H1 (cell line): ENCODE measurements around the gene CIPC. TPM values are rescaled to one million over a fixed set of nuclear protein-coding genes. Genes with fewer than 3 reads are reported as not detected.

Source experiments
- CTCF ChIA-PET: fragments of 300-600 bp; sonication (Branson Sonifier 250); formaldehyde crosslinking; loops from one replicate; lab custom pipeline; 2021; ENCODE audit not compliant: partially characterized antibody; lab: Charles Lee
- POLR2A ChIA-PET: fragments of 300-600 bp; sonication (Branson Sonifier 250); formaldehyde crosslinking; loops from one replicate; lab custom pipeline; 2021; ENCODE audit warnings: inconsistent platforms; ENCODE audit not compliant: partially characterized antibody; lab: Charles Lee
- DNase-seq, 2 experiments: peaks; one replicate each; pipeline versions ENCODE4 v3.0.0 to v3.0.0-alpha.2; 2010 to 2022; ENCODE audit warnings: low spot score in 2 of 2, low read depth in 1 of 2, mixed read lengths in 1 of 2
- FAIRE-seq: peaks from 2 replicates; lab custom pipeline; 2011; peaks lifted over from hg19 to GRCh38; lab: Jason Lieb, UNC
- H2AFZ ChIP-seq: 2 replicates; pipeline ENCODE4 v1.8.1; 2012; ENCODE audit warnings: low read length, inconsistent platforms
- H2AK5ac ChIP-seq: 2 replicates; pipeline ENCODE4 v1.6.1; 2013; ENCODE audit warnings: low read depth, low read length
- H2BK120ac ChIP-seq: replicated peaks from 2 replicates; pipeline ENCODE3; 2013; ENCODE audit warnings: low read depth, low read length, inconsistent platforms
- H2BK12ac ChIP-seq: 2 replicates; pipeline ENCODE4 v1.6.1; 2013; ENCODE audit warnings: low read depth, low read length
- H2BK15ac ChIP-seq: 2 replicates; pipeline ENCODE4 v1.6.1; 2013; ENCODE audit warnings: low read length
- H2BK20ac ChIP-seq: 2 replicates; pipeline ENCODE4 v1.6.1; 2013; ENCODE audit warnings: low read length
- H2BK5ac ChIP-seq: 2 replicates; pipeline ENCODE4 v1.6.1; 2013; ENCODE audit warnings: low read depth, low read length
- H3K14ac ChIP-seq: 2 replicates; pipeline ENCODE4 v1.6.1; 2013; ENCODE audit warnings: inconsistent platforms; ENCODE audit not compliant: insufficient read length
- H3K18ac ChIP-seq: 2 replicates; pipeline ENCODE4 v1.6.1; 2013; ENCODE audit warnings: low read length; ENCODE audit errors: extremely low read depth
- H3K23ac ChIP-seq: 2 replicates; pipeline ENCODE4 v1.6.1; 2013; ENCODE audit warnings: inconsistent platforms; ENCODE audit not compliant: insufficient read length
- H3K23me2 ChIP-seq: 2 replicates; pipeline ENCODE4 v1.6.1; 2013; ENCODE audit warnings: low read depth, low read length
- H3K27ac ChIP-seq: 2 replicates; pipeline ENCODE4 v1.6.1; 2011; ENCODE audit warnings: low read depth, low read length, inconsistent platforms
- H3K27me3 ChIP-seq, 4 experiments: replicated peaks in 1 of 4; 1 replicate in 1 of 4; 2 replicates in 3 of 4; pipeline versions ENCODE4 v1.6.1 to v1.8.1; 2011 to 2013; ENCODE audit warnings: low read length in 3 of 4, mild to moderate bottlenecking in 3 of 4, inconsistent platforms in 2 of 4, mixed read lengths in 2 of 4, moderate library complexity in 1 of 4; ENCODE audit not compliant: control insufficient read depth in 3 of 4, insufficient read depth in 3 of 4; ENCODE audit errors: extremely low read depth in 1 of 4
- H3K36me3 ChIP-seq, 4 experiments: 2 replicates each; pipeline versions ENCODE4 v1.6.1 to v1.8.1; 2011 to 2013; ENCODE audit warnings: mild to moderate bottlenecking in 4 of 4, low read length in 3 of 4, moderate library complexity in 2 of 4, control low read depth in 1 of 4, inconsistent platforms in 1 of 4; ENCODE audit not compliant: insufficient read depth in 4 of 4, control insufficient read depth in 2 of 4
- H3K4ac ChIP-seq: replicated peaks from 2 replicates; pipeline ENCODE3; 2013; ENCODE audit warnings: low read length, low read depth, mixed read lengths, inconsistent platforms; ENCODE audit not compliant: insufficient read length
- H3K4me1 ChIP-seq, 4 experiments: replicated peaks in 1 of 4; 1 replicate in 1 of 4; 2 replicates in 3 of 4; pipeline versions ENCODE4 v1.6.1 to v1.8.1; 2011 to 2013; ENCODE audit warnings: low read length in 3 of 4, inconsistent platforms in 2 of 4, mixed read lengths in 1 of 4; ENCODE audit not compliant: insufficient read depth in 4 of 4, control insufficient read depth in 3 of 4
- H3K4me2 ChIP-seq, 2 experiments: 2 replicates each; pipeline versions ENCODE4 v1.6.1 to v1.8.1; 2011 to 2013; ENCODE audit warnings: low read depth in 2 of 2, low read length in 2 of 2, control low read depth in 1 of 2, inconsistent platforms in 1 of 2, mild to moderate bottlenecking in 1 of 2; ENCODE audit not compliant: insufficient read depth in 1 of 2
- H3K4me3 ChIP-seq, 4 experiments: fragments of 200-600, 300-600 bp in 1 of 4; sonication (generic), shearing (Covaris generic), sonication (Bioruptor Twin) in 1 of 4; 2 replicates each; pipeline versions ENCODE4 v1.5.1 to v1.8.1; 2011 to 2016; ENCODE audit warnings: low read length in 4 of 4, low read depth in 3 of 4, control low read depth in 2 of 4, inconsistent platforms in 2 of 4, mild to moderate bottlenecking in 2 of 4, mixed read lengths in 1 of 4, moderate library complexity in 1 of 4; ENCODE audit not compliant: insufficient read depth in 2 of 4; ENCODE audit errors: extremely low read depth in 1 of 4
- H3K56ac ChIP-seq: replicated peaks from 2 replicates; pipeline ENCODE3; 2013; ENCODE audit warnings: low read depth, mild to moderate bottlenecking, mixed read lengths, low read length, inconsistent platforms; ENCODE audit not compliant: insufficient read length
- H3K79me1 ChIP-seq: 2 replicates; pipeline ENCODE4 v1.6.1; 2013; ENCODE audit warnings: low read depth, low read length, control low read depth
- H3K79me2 ChIP-seq, 2 experiments: 2 replicates each; pipeline versions ENCODE4 v1.6.1 to v1.8.1; 2012 to 2013; ENCODE audit warnings: low read length in 2 of 2, mild to moderate bottlenecking in 2 of 2, inconsistent platforms in 1 of 2; ENCODE audit not compliant: insufficient read depth in 2 of 2, control insufficient read depth in 1 of 2
- H3K9ac ChIP-seq, 4 experiments: replicated peaks in 1 of 4; 1 replicate in 1 of 4; 2 replicates in 3 of 4; pipeline versions ENCODE4 v1.6.1 to v1.8.1; 2011 to 2013; ENCODE audit warnings: low read depth in 3 of 4, low read length in 3 of 4, control low read depth in 2 of 4, mild to moderate bottlenecking in 2 of 4, moderate library complexity in 2 of 4, inconsistent platforms in 1 of 4; ENCODE audit errors: extremely low read depth in 1 of 4
- H3K9me3 ChIP-seq, 2 experiments: 2 replicates each; pipeline versions ENCODE4 v1.6.1 to v1.8.1; 2012 to 2013; ENCODE audit warnings: mild to moderate bottlenecking in 2 of 2, moderate library complexity in 2 of 2, control low read depth in 1 of 2, inconsistent platforms in 1 of 2, low read depth in 1 of 2, low read length in 1 of 2, mixed read lengths in 1 of 2; ENCODE audit not compliant: insufficient read depth in 2 of 2
- H4K20me1 ChIP-seq, 2 experiments: replicated peaks in 1 of 2; 2 replicates each; pipeline versions ENCODE3 to v1.8.1; 2011 to 2013; ENCODE audit warnings: inconsistent platforms in 2 of 2, low read length in 2 of 2, mild to moderate bottlenecking in 1 of 2; ENCODE audit not compliant: insufficient read depth in 2 of 2, control insufficient read depth in 1 of 2
- H4K5ac ChIP-seq: 2 replicates; pipeline ENCODE4 v1.6.1; 2013; ENCODE audit warnings: low read length, low read depth, mixed read lengths, inconsistent platforms; ENCODE audit not compliant: insufficient read length
- H4K8ac ChIP-seq: 2 replicates; pipeline ENCODE4 v1.8.0; 2013; ENCODE audit warnings: mild to moderate bottlenecking, moderate library complexity, low read length, inconsistent platforms; ENCODE audit not compliant: insufficient read depth; ENCODE audit errors: extremely low read depth
- H4K91ac ChIP-seq: replicated peaks from 2 replicates; pipeline ENCODE3; 2013; ENCODE audit warnings: low read length, mixed read lengths, inconsistent platforms; ENCODE audit not compliant: insufficient read length
- ASH2L ChIP-seq: fragments of 200-600, 300-600 bp; sonication (generic); IDR thresholded peaks from one replicate; pipeline ENCODE4 v1.7.1; 2017; ENCODE audit warnings: low read length
- ATF2 ChIP-seq: IDR thresholded peaks from 2 replicates; pipeline ENCODE4 v1.6.1; 2012; ENCODE audit warnings: low read length, inconsistent platforms
- CTBP2 ChIP-seq: IDR thresholded peaks from 2 replicates; pipeline ENCODE4 v1.7.0; 2011; ENCODE audit warnings: borderline replicate concordance, mild to moderate bottlenecking, moderate library complexity, mixed read lengths, low read length; ENCODE audit not compliant: insufficient read depth, insufficient read length
- CTCF ChIP-seq, 3 experiments: IDR thresholded peaks; 1 replicate in 2 of 3; 2 replicates in 1 of 3; pipeline versions ENCODE4 v1.5.1 to v1.6.1; 2011; ENCODE audit warnings: low read length in 3 of 3, mild to moderate bottlenecking in 3 of 3, inconsistent platforms in 2 of 3, low read depth in 1 of 3, moderate library complexity in 1 of 3; ENCODE audit not compliant: insufficient read depth in 1 of 3; ENCODE audit errors: control extremely low read depth in 1 of 3
- EP300 ChIP-seq, 2 experiments: IDR thresholded peaks; 1 replicate in 1 of 2; 2 replicates in 1 of 2; pipeline ENCODE4 v1.6.1; 2011 to 2012; ENCODE audit warnings: low read depth in 2 of 2, low read length in 2 of 2, mild to moderate bottlenecking in 2 of 2, borderline replicate concordance in 1 of 2, inconsistent platforms in 1 of 2, moderate library complexity in 1 of 2
- HDAC6 ChIP-seq: IDR thresholded peaks from one replicate; pipeline ENCODE4 v1.7.1; 2012; ENCODE audit warnings: low read depth, mild to moderate bottlenecking, inconsistent platforms, low read length, moderate library complexity
- KDM4A ChIP-seq: IDR thresholded peaks from one replicate; pipeline ENCODE4 v1.7.1; 2012; ENCODE audit warnings: low read depth, mild to moderate bottlenecking, moderate library complexity, low read length, inconsistent platforms; ENCODE audit not compliant: severe bottlenecking
- KDM5A ChIP-seq: fragments of 200-600 bp; IDR thresholded peaks from 2 replicates; pipeline ENCODE4 v1.7.1; 2012; ENCODE audit warnings: mild to moderate bottlenecking, low read length, inconsistent platforms, mixed read lengths
- SP2 ChIP-seq: IDR thresholded peaks from 2 replicates; pipeline ENCODE4 v1.6.1; 2012; ENCODE audit warnings: mild to moderate bottlenecking, low read length, inconsistent platforms
- WGBS, 2 experiments: shearing (Covaris generic) in 1 of 2; methylation state at CpG; one replicate each; pipeline versions ENCODE4 v1.1.6 to v1.1.7; 2013 to 2015; ENCODE audit warnings: low lambda C conversion rate in 2 of 2, mixed read lengths in 2 of 2, inconsistent platforms in 1 of 2, low coverage in 1 of 2, missing lambda C conversion rate in 1 of 2; ENCODE audit not compliant: insufficient replicate concordance in 2 of 2, insufficient coverage in 1 of 2, insufficient read length in 1 of 2; ENCODE audit errors: extremely low coverage in 1 of 2, missing lambda C conversion rate in 1 of 2; 5-methylcytosine and 5-hydroxymethylcytosine counted together
- polyA plus RNA-seq, 7 experiments: library from polyadenylated mRNA; depleted of rRNA in 3 of 7; stranded (reverse) in 5 of 7; unstranded in 2 of 7; fragments of >200 nt in 5 of 7; fragments of 200-250 nt in 2 of 7; gene quantifications; 1 replicate in 5 of 7; 2 replicates in 1 of 7; 4 replicates in 1 of 7; pipeline versions ENCODE4 v1.2.1 to v1.2.3, GENCODE V29; 2011 to 2013; ENCODE audit warnings: missing spikeins in 2 of 7, mixed read lengths in 2 of 7
- total RNA-seq: library from RNA; stranded (reverse); fragmentation: NEBNext Ultra II Directional; extraction: Animal tissue kit (Norgen Biotek cat#: 25700); gene quantifications from 2 replicates; pipeline ENCODE4 v1.2.1, GENCODE V29; 2021

The CIPC gene
- total and polyA plus RNA-seq, 2 of the 8 experiments (the other 6 are each of a cell fraction or from before 2014, with no cell fraction given) = 13.9 to 32.7 TPM

GRCh38 chr14:77154421-77154820, 56.4 kb downstream of the CIPC start:
- Histone ChIP-seq H3K18ac (no peak overlapping the region), H2AFZ (no peak overlapping the region), H3K9me3 (no peaks in the 10 kb centered on the region), H2AK5ac (no peak overlapping the region), H3K27me3 (no peaks in the 10 kb centered on the region; a peak in 1 of 7 replicates), H3K36me3 (no peaks in the 10 kb centered on the region), H4K5ac (no peak overlapping the region), H2BK20ac (no peak overlapping the region), H2BK12ac (no peak overlapping the region), H3K14ac (no peak overlapping the region), H3K4me2 (no peak overlapping the region), H4K91ac (no peak overlapping the region), H3K79me2 (no peaks in the 10 kb centered on the region), H3K27ac (no peak overlapping the region), H3K79me1 (no peaks in the 10 kb centered on the region), H3K4me1 (peaks cover 4 to 30% (median 15%) of the 10 kb centered on the region in 4 experiments), H2BK120ac (no peak overlapping the region), H4K20me1 (peaks cover 0 to 2% of the 10 kb centered on the region in 2 experiments), H2BK15ac (no peak overlapping the region; the same call in 1 of the 2 replicates), H3K56ac (no peak overlapping the region), H3K4me3 (no peak overlapping the region), H3K23ac (no peak overlapping the region), H3K4ac (no peak overlapping the region), H4K8ac (no peak overlapping the region), H3K9ac (no peak overlapping the region), H3K23me2 (peaks cover 4% of the 10 kb centered on the region), H2BK5ac (no peak overlapping the region; the same call in 1 of the 2 replicates)
- ChIA-PET POLR2A (interaction anchor here (1.1 to 1.8 kb wide), 2 partner anchors 19 to 68 kb away, joined by 4 to 6 read pairs; no protein-coding TSS in a partner anchor), CTCF (interaction anchor here (1.1 to 52.5 kb wide), 17 partner anchors 9 to 278 kb away, joined by 3 to 1490 read pairs (median 7); partner anchors contain the start of genes CIPC, TMEM63C and ZDHHC22)
- FAIRE-seq (no peak), DNase-seq (no peak)
- WGBS, 2 experiments = 82% methylated on average over 5 of the region's 7 CpGs; no CpG with 5 or more reads in 1 of the 2 experiments
- TF ChIP-seq CTCF (IDR thresholded peaks at IDR 0.05; ENCODE audit: control extremely low read depth in 1 of 3, insufficient read depth in 1 of 3, low read depth in 1 of 3, low read length in 3 of 3) = no peak
- no peak for TF ChIP-seq CTBP2
- no peak for TF ChIP-seq ASH2L
- TF ChIP-seq SP2 = no peak
- no peak for TF ChIP-seq EP300 (IDR thresholded peaks at IDR 0.05; ENCODE audit: borderline replicate concordance in 1 of 2, low read depth in 2 of 2, low read length in 2 of 2)
- no peak for TF ChIP-seq HDAC6
- no peak for TF ChIP-seq KDM4A
- no peak for TF ChIP-seq KDM5A
- no peak for TF ChIP-seq ATF2
